Loucy (cell line): ENCODE measurements around the gene CCDC142.

ENCODE experiments used
- H2AFZ ChIP-seq: fragments of 200-600 bp; sonication (generic); 2 replicates; pipeline ENCODE4 v1.6.0; 2016; ENCODE audit warnings: antibody characterized with exemption, mild to moderate bottlenecking, low read length, moderate library complexity
- H3F3A ChIP-seq: fragments of 200-600 bp; 2 replicates; pipeline ENCODE4 v1.6.0; 2016; ENCODE audit warnings: antibody characterized with exemption, low read depth, mild to moderate bottlenecking
- H3K27me3 ChIP-seq: fragments of 200-600 bp; sonication (generic); 2 replicates; pipeline ENCODE4 v1.6.1; 2014; ENCODE audit warnings: low read length, mild to moderate bottlenecking; ENCODE audit not compliant: insufficient read depth, poor library complexity, severe bottlenecking
- H3K36me3 ChIP-seq: fragments of 200-600 bp; sonication (generic); 2 replicates; pipeline ENCODE4 v1.6.1; 2016; ENCODE audit warnings: low read length; ENCODE audit not compliant: insufficient read depth
- H3K4me1 ChIP-seq: fragments of 200-600 bp; sonication (generic); 2 replicates; pipeline ENCODE4 v1.5.1; 2014; ENCODE audit warnings: low read length, mild to moderate bottlenecking; ENCODE audit not compliant: insufficient read depth, poor library complexity, severe bottlenecking
- H3K4me2 ChIP-seq: fragments of 200-600 bp; sonication (generic); 2 replicates; pipeline ENCODE4 v1.6.0; 2014; ENCODE audit warnings: antibody characterized with exemption, low read length, low read depth, mild to moderate bottlenecking; ENCODE audit not compliant: poor library complexity, severe bottlenecking
- H3K4me3 ChIP-seq: fragments of 200-600 bp; sonication (generic); 2 replicates; pipeline ENCODE4 v1.5.1; 2014; ENCODE audit warnings: low read length, mild to moderate bottlenecking, mixed read lengths; ENCODE audit not compliant: poor library complexity, severe bottlenecking
- H3K79me2 ChIP-seq: fragments of 200-600 bp; sonication (generic); 2 replicates; pipeline ENCODE4 v1.6.1; 2014; ENCODE audit warnings: low read length; ENCODE audit not compliant: insufficient read depth
- H3K9ac ChIP-seq: fragments of 200-600 bp; sonication (generic); 2 replicates; pipeline ENCODE4 v1.6.0; 2014; ENCODE audit warnings: mild to moderate bottlenecking, low read depth, low read length, moderate library complexity; ENCODE audit not compliant: poor library complexity, severe bottlenecking
- H3K9me2 ChIP-seq: fragments of 200-600 bp; sonication (generic); replicated peaks from 2 replicates; pipeline ENCODE4 v1.6.1; 2016; ENCODE audit warnings: low read depth, low read length, mixed read lengths
- H3K9me3 ChIP-seq: fragments of 200-600 bp; sonication (generic); 2 replicates; pipeline ENCODE4 v1.6.1; 2014; ENCODE audit warnings: mild to moderate bottlenecking, antibody characterized with exemption, low read length, low read depth; ENCODE audit not compliant: insufficient read depth
- H4K20me1 ChIP-seq: fragments of 200-600 bp; sonication (generic); 2 replicates; pipeline ENCODE4 v1.6.0; 2014; ENCODE audit warnings: antibody characterized with exemption, low read length, mild to moderate bottlenecking; ENCODE audit not compliant: insufficient read depth, poor library complexity, severe bottlenecking
- EZH2phosphoT487 ChIP-seq: fragments of 200-600 bp; IDR thresholded peaks from 2 replicates; pipeline ENCODE4 v1.6.1; 2018; ENCODE audit warnings: antibody characterized with exemption, mild to moderate bottlenecking, moderate library complexity, borderline replicate concordance
- TF ChIP-seq, protein P1 (sequence below): fragments of 200-600 bp; sonication (generic); conservative IDR thresholded peaks from 2 replicates; pipeline ENCODE4 v1.5.1; 2014; ENCODE audit warnings: mild to moderate bottlenecking, antibody characterized with exemption, low read length

The CCDC142 gene

DNA sequence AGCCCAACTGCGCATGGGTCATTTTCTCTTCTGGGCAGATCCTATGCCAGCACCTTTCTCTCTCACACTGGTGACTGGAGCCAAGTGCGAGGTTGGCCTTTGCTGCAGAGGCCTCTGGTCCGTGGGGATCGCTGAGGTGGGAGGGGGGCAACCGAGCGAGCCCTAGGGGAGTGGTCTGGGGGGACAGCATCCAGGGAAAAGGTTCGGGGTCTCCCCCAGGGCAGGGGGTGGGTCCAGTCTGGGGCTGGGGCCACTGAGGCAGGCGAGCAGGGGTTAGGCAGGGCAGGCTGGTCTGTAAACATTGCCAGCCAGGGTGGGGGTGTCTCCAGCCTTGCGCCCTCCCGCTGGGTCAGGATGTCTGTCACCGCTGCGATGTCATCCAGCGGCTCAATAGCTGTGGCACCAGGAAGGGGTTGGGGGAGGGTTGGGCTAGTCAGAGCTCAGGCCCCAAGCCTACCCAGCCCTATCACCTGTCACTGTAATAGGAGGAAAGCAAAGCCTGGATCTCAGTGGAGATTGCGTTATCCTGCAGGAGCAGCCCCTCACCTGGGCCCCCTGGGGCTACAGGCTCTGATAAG, 56.5 kb downstream of the CCDC142 start:
- Histone ChIP-seq H3K4me1 (peaks cover 9% of the 10 kb centered on the region), H3K4me2 (no peak overlapping the region), H3F3A (no peaks in the 10 kb centered on the region), H3K9ac (no peak overlapping the region), H3K36me3 (peaks cover 5% of the 10 kb centered on the region; the same call in 1 of the 2 replicates), H3K27me3 (no peaks in the 10 kb centered on the region), H3K4me3 (no peak overlapping the region), H3K9me2 (no peaks in the 10 kb centered on the region), H4K20me1 (no peaks in the 10 kb centered on the region), H2AFZ (no peak overlapping the region), H3K79me2 (peaks cover 14% of the 10 kb centered on the region; the same call in 1 of the 2 replicates), H3K9me3 (no peaks in the 10 kb centered on the region)
- TF ChIP-seq EZH2phosphoT487: no peak
- TF ChIP-seq, protein P1, sequence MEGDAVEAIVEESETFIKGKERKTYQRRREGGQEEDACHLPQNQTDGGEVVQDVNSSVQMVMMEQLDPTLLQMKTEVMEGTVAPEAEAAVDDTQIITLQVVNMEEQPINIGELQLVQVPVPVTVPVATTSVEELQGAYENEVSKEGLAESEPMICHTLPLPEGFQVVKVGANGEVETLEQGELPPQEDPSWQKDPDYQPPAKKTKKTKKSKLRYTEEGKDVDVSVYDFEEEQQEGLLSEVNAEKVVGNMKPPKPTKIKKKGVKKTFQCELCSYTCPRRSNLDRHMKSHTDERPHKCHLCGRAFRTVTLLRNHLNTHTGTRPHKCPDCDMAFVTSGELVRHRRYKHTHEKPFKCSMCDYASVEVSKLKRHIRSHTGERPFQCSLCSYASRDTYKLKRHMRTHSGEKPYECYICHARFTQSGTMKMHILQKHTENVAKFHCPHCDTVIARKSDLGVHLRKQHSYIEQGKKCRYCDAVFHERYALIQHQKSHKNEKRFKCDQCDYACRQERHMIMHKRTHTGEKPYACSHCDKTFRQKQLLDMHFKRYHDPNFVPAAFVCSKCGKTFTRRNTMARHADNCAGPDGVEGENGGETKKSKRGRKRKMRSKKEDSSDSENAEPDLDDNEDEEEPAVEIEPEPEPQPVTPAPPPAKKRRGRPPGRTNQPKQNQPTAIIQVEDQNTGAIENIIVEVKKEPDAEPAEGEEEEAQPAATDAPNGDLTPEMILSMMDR: no peak

DNA sequence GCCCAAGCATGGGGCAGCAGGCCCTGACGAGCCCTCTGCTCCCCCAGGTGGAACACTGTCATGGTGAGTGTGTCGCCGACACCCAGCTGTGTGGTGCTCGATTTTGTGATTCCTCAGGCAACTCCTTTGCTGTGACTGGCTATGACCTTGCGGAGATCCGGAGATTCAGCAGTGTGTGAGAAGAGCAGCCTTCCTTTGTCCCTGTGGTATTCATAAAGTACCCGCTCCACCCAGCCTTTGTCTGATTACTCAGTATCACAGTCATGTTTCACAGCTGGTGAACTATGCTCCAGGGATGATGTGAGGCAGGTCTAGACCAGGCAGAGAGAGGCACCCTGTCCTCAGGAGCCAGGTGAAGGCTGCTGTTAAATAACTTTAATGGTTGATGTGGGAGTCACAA, 57.3 kb downstream of the CCDC142 start:
- Histone ChIP-seq H3K79me2 (peaks cover 14% of the 10 kb centered on the region; the same call in 1 of the 2 replicates), H4K20me1 (no peaks in the 10 kb centered on the region), H3K4me3 (no peak overlapping the region), H3K4me1 (peaks cover 15% of the 10 kb centered on the region), H3K9ac (no peak overlapping the region), H3K9me3 (no peaks in the 10 kb centered on the region), H3K36me3 (peaks cover 5% of the 10 kb centered on the region; the same call in 1 of the 2 replicates), H3F3A (no peaks in the 10 kb centered on the region), H2AFZ (no peak overlapping the region), H3K27me3 (no peaks in the 10 kb centered on the region), H3K9me2 (no peaks in the 10 kb centered on the region), H3K4me2 (no peak overlapping the region)
- TF ChIP-seq EZH2phosphoT487: no peak
- TF ChIP-seq, protein P1: no peak

DNA sequence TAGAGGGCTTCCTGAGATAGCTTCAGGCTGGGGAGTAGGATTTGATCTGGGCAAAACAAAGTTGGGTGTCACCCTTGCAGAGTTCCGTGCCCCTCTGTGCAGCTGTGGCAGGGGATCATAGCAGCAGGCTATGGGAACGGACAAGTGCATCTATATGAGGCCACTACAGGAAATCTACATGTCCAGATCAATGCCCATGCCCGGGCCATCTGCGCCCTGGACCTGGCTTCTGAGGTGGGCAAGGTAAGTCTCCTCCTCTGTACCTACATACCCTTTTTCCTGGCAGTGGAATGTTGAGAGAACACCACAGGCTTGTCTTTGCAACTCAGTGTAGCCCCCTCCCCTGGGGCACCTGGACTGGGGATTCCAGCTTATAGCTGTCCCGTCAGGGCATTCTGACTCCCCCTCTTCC, 57.8 kb downstream of the CCDC142 start:
- Histone ChIP-seq H3K4me2 (no peak overlapping the region), H3K9me3 (no peaks in the 10 kb centered on the region), H3K4me3 (no peak overlapping the region), H3F3A (no peaks in the 10 kb centered on the region), H3K9me2 (no peaks in the 10 kb centered on the region), H2AFZ (no peak overlapping the region), H3K27me3 (no peaks in the 10 kb centered on the region), H3K4me1 (peaks cover 20% of the 10 kb centered on the region), H3K36me3 (peaks cover 5% of the 10 kb centered on the region; the same call in 1 of the 2 replicates), H3K79me2 (peaks cover 14% of the 10 kb centered on the region; the same call in 1 of the 2 replicates), H4K20me1 (no peaks in the 10 kb centered on the region), H3K9ac (no peak overlapping the region)
- TF ChIP-seq EZH2phosphoT487: no peak
- TF ChIP-seq, protein P1: no peak
